Measurements from ENCODE around the gene PARP2. TPM values are rescaled to one million over a fixed set of nuclear protein-coding genes. Genes with fewer than 3 reads are reported as not detected.

PARP2 gene
- total and polyA plus RNA-seq, 2 of the 8 experiments (the other 6 are each of a cell fraction or from before 2014, with no cell fraction given) = 27.7 to 41.7 TPM

GRCh38 chr14:20365928-20366327 is 22.5 kb downstream of the PARP2 start:
- Histone ChIP-seq H3K27ac (ENCODE audit: low read depth, low read length) (no peak overlapping the region), H3K36me3 (ENCODE audit: control insufficient read depth in 2 of 4, insufficient read depth in 4 of 4, low read length in 3 of 4) (peaks cover 0 to 15% (median 3%) of the 10 kb centered on the region in 4 experiments; a peak in 4 of 8 replicates), H3K79me1 (ENCODE audit: low read depth, low read length) (no peaks in the 10 kb centered on the region), H4K8ac (ENCODE audit: extremely low read depth, insufficient read depth, low read length) (no peak overlapping the region), H3K4ac (replicated peaks; ENCODE audit: insufficient read length, low read depth, low read length) (no peak overlapping the region), H3K4me3 (ENCODE audit: extremely low read depth in 1 of 4, insufficient read depth in 2 of 4, low read depth in 3 of 4, low read length in 4 of 4) (no peak overlapping the region), H3K79me2 (ENCODE audit: control insufficient read depth in 1 of 2, insufficient read depth in 2 of 2, low read length in 2 of 2) (no peaks in the 10 kb centered on the region), H4K20me1 (replicated peaks in 1 of 2; ENCODE audit: control insufficient read depth in 1 of 2, insufficient read depth in 2 of 2, low read length in 2 of 2) (no peaks in the 10 kb centered on the region), H3K9ac (replicated peaks in 1 of 4; ENCODE audit: extremely low read depth in 1 of 4, low read depth in 3 of 4, low read length in 3 of 4) (no peak overlapping the region), H3K27me3 (replicated peaks in 1 of 4; ENCODE audit: control insufficient read depth in 3 of 4, extremely low read depth in 1 of 4, insufficient read depth in 3 of 4, low read length in 3 of 4) (no peaks in the 10 kb centered on the region), H3K4me2 (ENCODE audit: insufficient read depth in 1 of 2, low read depth in 2 of 2, low read length in 2 of 2) (no peak overlapping the region), H2AK5ac (ENCODE audit: low read depth, low read length) (no peak overlapping the region), H3K9me3 (ENCODE audit: insufficient read depth in 2 of 2, low read depth in 1 of 2, low read length in 1 of 2) (no peaks in the 10 kb centered on the region), H2BK15ac (ENCODE audit: low read length) (no peak overlapping the region), H2BK20ac (ENCODE audit: low read length) (no peak overlapping the region), H3K23ac (ENCODE audit: insufficient read length) (no peak overlapping the region), H2AFZ (ENCODE audit: low read length) (no peak overlapping the region), H3K14ac (ENCODE audit: insufficient read length) (no peak overlapping the region), H3K23me2 (ENCODE audit: low read depth, low read length) (no peaks in the 10 kb centered on the region), H2BK120ac (replicated peaks; ENCODE audit: low read depth, low read length) (no peak overlapping the region), H3K4me1 (replicated peaks in 1 of 4; ENCODE audit: control insufficient read depth in 3 of 4, insufficient read depth in 4 of 4, low read length in 3 of 4) (no peaks in the 10 kb centered on the region), H4K91ac (replicated peaks; ENCODE audit: insufficient read length, low read length) (no peak overlapping the region), H3K56ac (replicated peaks; ENCODE audit: insufficient read length, low read depth, low read length) (no peak overlapping the region), H3K18ac (ENCODE audit: extremely low read depth, low read length) (no peak overlapping the region), H2BK5ac (ENCODE audit: low read depth, low read length) (no peak overlapping the region), H4K5ac (ENCODE audit: insufficient read length, low read depth, low read length) (no peak overlapping the region), H2BK12ac (ENCODE audit: low read depth, low read length) (no peak overlapping the region)
- DNase-seq (ENCODE audit: low read depth in 1 of 2, low spot score in 2 of 2) = no peak
- POLR2A ChIA-PET (ENCODE audit: partially characterized antibody) = interaction anchor here (1.1 kb wide), 1 partner anchor 24 kb away, joined by 3 read pairs; no protein-coding TSS in a partner anchor
- FAIRE-seq = no peak
- CTCF ChIA-PET (ENCODE audit: partially characterized antibody) = no interaction called here
- TF ChIP-seq EP300 (IDR thresholded peaks at IDR 0.05; ENCODE audit: borderline replicate concordance in 1 of 2, low read depth in 2 of 2, low read length in 2 of 2) = no peak
- no peak for TF ChIP-seq RAD21 (IDR thresholded peaks at IDR 0.05 in 1 of 2, conservative IDR thresholded peaks at IDR 0.05 in 1 of 2; ENCODE audit: low read depth in 2 of 2, low read length in 2 of 2)
- TF ChIP-seq CREB1 (IDR thresholded peaks at IDR 0.05) = no peak
- TF ChIP-seq NANOG (IDR thresholded peaks at IDR 0.05; ENCODE audit: insufficient read depth, low read depth, low read length, poor library complexity, severe bottlenecking) = no peak
- TF ChIP-seq CBX8 (IDR thresholded peaks at IDR 0.05; ENCODE audit: borderline replicate concordance, low read depth, low read length) = no peak
- TF ChIP-seq BACH1 (IDR thresholded peaks at IDR 0.05; ENCODE audit: low read length) = no peak
- no peak for TF ChIP-seq CHD2 (IDR thresholded peaks at IDR 0.05; ENCODE audit: low read length)
- no peak for TF ChIP-seq E2F6 (IDR thresholded peaks at IDR 0.05)
- TF ChIP-seq GABPA (IDR thresholded peaks at IDR 0.05; ENCODE audit: borderline replicate concordance, insufficient read depth, low read length) = no peak
- no peak for TF ChIP-seq CHD1 (IDR thresholded peaks at IDR 0.05; ENCODE audit: low read depth, low read length)
- no peak for TF ChIP-seq HDAC6 (IDR thresholded peaks at IDR 0.05; ENCODE audit: low read depth, low read length)
- TF ChIP-seq PHF8 (conservative IDR thresholded peaks at IDR 0.05; ENCODE audit: low read depth, low read length) = no peak
- no peak for TF ChIP-seq JUND (IDR thresholded peaks at IDR 0.05; ENCODE audit: low read length)
- TF ChIP-seq SIX5 (IDR thresholded peaks at IDR 0.05; ENCODE audit: low read depth, low read length) = no peak
- no peak for TF ChIP-seq MAX (IDR thresholded peaks at IDR 0.05)

Data from H1 (cell line).